CD8-positive, alpha-beta memory T cell (primary cell): ENCODE measurements around the gene CYP51A1. TPM values are rescaled to one million over a fixed set of nuclear protein-coding genes. Genes with fewer than 3 reads are reported as not detected.
"Not testable (repeated sequence)": the region's sequence is repeated elsewhere in the genome, so short reads cannot be mapped to it uniquely, and the experiment has no call there.

Experiments
- CTCF ChIA-PET: fragments of 350-600 bp; sonication (Branson Sonifier 250); formaldehyde crosslinking; loops from one replicate; lab custom pipeline; 2021; ENCODE audit warnings: antibody characterized with exemption; lab: Charles Lee
- POLR2A ChIA-PET: fragments of 350-600 bp; sonication (Branson Sonifier 250); formaldehyde crosslinking; loops from one replicate; lab custom pipeline; 2021; ENCODE audit warnings: antibody characterized with exemption; lab: Charles Lee
- DNase-seq, 5 donors: peaks; one replicate each; pipeline versions ENCODE4 v3.0.0 to v3.0.0-alpha.2; 2020 to 2022; ENCODE audit warnings: mixed read lengths in 1 of 5
- H3K27ac ChIP-seq: one replicate; pipeline ENCODE4 v1.7.0; 2013; ENCODE audit warnings: low read depth, mild to moderate bottlenecking, low read length, moderate library complexity
- H3K27me3 ChIP-seq: 2 replicates; pipeline ENCODE4 v1.7.0; 2013; ENCODE audit warnings: low read length, mild to moderate bottlenecking; ENCODE audit not compliant: insufficient read depth, poor library complexity, severe bottlenecking
- H3K36me3 ChIP-seq: 2 replicates; pipeline ENCODE4 v1.7.0; 2013; ENCODE audit warnings: mild to moderate bottlenecking, low read length, moderate library complexity; ENCODE audit not compliant: insufficient read depth
- H3K4me1 ChIP-seq: 2 replicates; pipeline ENCODE4 v1.7.0; 2013; ENCODE audit warnings: mild to moderate bottlenecking, low read length, moderate library complexity; ENCODE audit not compliant: insufficient read depth
- H3K4me3 ChIP-seq: 2 replicates; pipeline ENCODE4 v1.7.0; 2013; ENCODE audit warnings: mild to moderate bottlenecking, low read length
- H3K9me3 ChIP-seq: 2 replicates; pipeline ENCODE4 v1.7.0; 2013; ENCODE audit warnings: mild to moderate bottlenecking, low read length
- H3K27ac Mint-ChIP-seq, 8 donors: one replicate each; pipeline ENCODE4 v1.8.0; 2020 to 2021; ENCODE audit warnings: mixed read lengths in 8 of 8, mild to moderate bottlenecking in 6 of 8, inconsistent platforms in 3 of 8, moderate library complexity in 3 of 8
- H3K27me3 Mint-ChIP-seq, 2 donors: one replicate each; pipeline ENCODE4 v1.8.0; 2020 to 2021; ENCODE audit warnings: mixed read lengths in 2 of 2, mild to moderate bottlenecking in 1 of 2, moderate library complexity in 1 of 2
- H3K36me3 Mint-ChIP-seq, 3 donors: one replicate each; pipeline ENCODE4 v1.8.0; 2020 to 2021; ENCODE audit warnings: mixed read lengths in 3 of 3, inconsistent platforms in 1 of 3, mild to moderate bottlenecking in 1 of 3
- H3K4me1 Mint-ChIP-seq, 3 donors: one replicate each; pipeline ENCODE4 v1.8.0; 2020 to 2021; ENCODE audit warnings: mixed read lengths in 3 of 3, inconsistent platforms in 1 of 3, mild to moderate bottlenecking in 1 of 3
- H3K4me3 Mint-ChIP-seq, 7 donors: one replicate each; pipeline ENCODE4 v1.8.0; 2020 to 2021; ENCODE audit warnings: mixed read lengths in 7 of 7, mild to moderate bottlenecking in 6 of 7, moderate library complexity in 4 of 7, inconsistent platforms in 2 of 7
- H3K9me3 Mint-ChIP-seq, 5 donors: one replicate each; pipeline ENCODE4 v1.8.0; 2020 to 2022; ENCODE audit warnings: mixed read lengths in 5 of 5, mild to moderate bottlenecking in 3 of 5, moderate library complexity in 2 of 5, inconsistent platforms in 1 of 5
- polyA plus RNA-seq: library from polyadenylated mRNA; unstranded; fragments of 300-500 nt; fragmentation: Illumina TruSeq; gene quantifications from one replicate; pipeline ENCODE4 v1.2.3, GENCODE V29; 2021
- total RNA-seq, 2 experiments: library from RNA; stranded (reverse); gene quantifications; one replicate each; pipeline ENCODE4 v1.2.3, GENCODE V29; 2021

CYP51A1 gene
- total RNA-seq, result 10 to 100 TPM; 44.5 TPM
- 13.4 TPM for polyA plus RNA-seq

DNA sequence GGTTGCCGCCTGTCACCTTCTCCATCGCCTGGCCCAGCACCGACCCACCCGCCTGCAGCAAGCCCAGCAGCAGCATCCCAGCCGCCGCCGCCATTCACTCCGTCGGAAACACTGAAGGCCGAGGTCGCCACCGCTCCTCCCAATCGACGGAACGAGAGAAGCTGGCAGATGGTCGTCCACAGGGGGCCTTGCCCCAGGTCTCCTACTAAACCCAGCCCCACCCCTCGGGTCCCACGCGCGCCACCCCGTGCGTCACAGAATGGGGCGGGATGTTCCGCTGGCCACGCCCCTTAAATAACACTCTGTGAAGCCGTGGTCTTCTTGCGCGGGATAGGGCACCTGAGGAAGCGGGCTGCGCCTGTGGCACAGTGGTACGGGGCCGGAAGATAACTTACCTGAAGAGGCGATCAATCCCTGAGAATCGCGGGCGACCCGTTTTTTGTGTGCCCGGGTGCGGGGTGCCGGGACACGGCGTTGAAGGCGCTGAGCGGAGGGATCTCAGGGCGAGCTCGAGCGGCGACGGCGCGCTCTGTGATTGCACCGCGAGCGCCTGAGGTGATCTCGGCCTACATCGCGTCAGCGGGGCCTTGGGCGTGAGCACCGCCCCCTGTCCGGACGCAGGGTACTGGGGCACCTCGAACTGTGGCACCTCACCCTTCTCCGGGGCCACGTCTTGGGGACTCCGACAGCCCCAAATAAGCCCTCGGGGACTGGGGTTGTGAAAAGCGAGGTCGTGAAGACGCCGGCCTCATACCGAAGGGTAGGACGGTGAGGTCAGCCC is at the start of gene CYP51A1:
TSS of gene CYP51A1 (minus strand) at position 207 of the 781 bp plus-strand sequence. CDS start at position 94, 113 bp downstream.
- H3K4me1 ChIP-seq, result peaks cover 7% of the 10 kb centered on the region
- H3K9me3 Mint-ChIP-seq, result no peaks in the 10 kb centered on the region
- DNase-seq, result peak; percentile 89 to 97 (median 95)
- H3K4me1 Mint-ChIP-seq, result peaks cover 31 to 39% (median 37%) of the 10 kb centered on the region in 3 donors
- H3K27me3 Mint-ChIP-seq, result peaks cover 0 to 11% of the 10 kb centered on the region in 2 donors
- H3K27me3 ChIP-seq, result no peaks in the 10 kb centered on the region
- peaks cover 0 to 23% (median 10%) of the 10 kb centered on the region in 3 donors for H3K36me3 Mint-ChIP-seq
- ChIA-PET POLR2A (interaction anchor here (0.9 to 2.3 kb wide), 5 partner anchors 45 to 394 kb away, joined by 4 to 14 read pairs (median 6); partner anchors contain the start of genes AKAP9, ANKIB1, GATAD1 and KRIT1), CTCF (interaction anchor here (1.3 to 2.3 kb wide), 3 partner anchors 9 to 313 kb away, joined by 4 to 10 read pairs (median 4); partner anchors contain the start of genes GATAD1 and LRRD1)
- no peaks in the 10 kb centered on the region for H3K9me3 ChIP-seq
- peak within 1 kb of the TSS; percentile 94 to 100 (median 98) for H3K4me3 Mint-ChIP-seq
- no peaks in the 10 kb centered on the region for H3K36me3 ChIP-seq
- peak within 1 kb of the TSS; percentile 89 for H3K4me3 ChIP-seq
- peak within 1 kb of the TSS; percentile 95 for H3K27ac ChIP-seq
- peak within 1 kb of the TSS; percentile 96 to 100 (median 99) for H3K27ac Mint-ChIP-seq

GRCh38 chr7:92178928-92179924 is 44.9 kb upstream of the CYP51A1 start, which contains the start of gene LRRD1:
Gene LRRD1, minus strand, starts transcription at chr7:92179142. Its CDS starts 13,940 bp downstream, at chr7:92165202.
- H3K27ac Mint-ChIP-seq, result peak within 1 kb of the TSS in 4 of 8 donors; percentile 39 to 70 (median 56)
- peak; percentile 81 to 89 (median 87) for DNase-seq
- peaks cover 6% of the 10 kb centered on the region for H3K4me1 ChIP-seq
- H3K4me1 Mint-ChIP-seq, result peaks cover 6 to 13% (median 12%) of the 10 kb centered on the region in 3 donors
- no peaks in the 10 kb centered on the region for H3K36me3 ChIP-seq
- peaks cover 0 to 7% of the 10 kb centered on the region in 2 donors for H3K27me3 Mint-ChIP-seq
- no peak within 1 kb of the TSS for H3K27ac ChIP-seq
- CTCF ChIA-PET, result interaction anchor here (0.7 to 1.7 kb wide), 12 partner anchors 11 to 349 kb away, joined by 3 to 9 read pairs (median 4); partner anchors contain the start of genes ANKIB1, CYP51A1, GATAD1 and KRIT1
- POLR2A ChIA-PET, result interaction anchor here (1.5 kb wide), 1 partner anchor 45 kb away, joined by 4 read pairs; the partner anchor contains the start of gene CYP51A1
- H3K9me3 Mint-ChIP-seq, result peaks cover 0 to 4% (median 2%) of the 10 kb centered on the region in 5 donors
- peak within 1 kb of the TSS; percentile 44 to 92 (median 80) for H3K4me3 Mint-ChIP-seq
- H3K27me3 ChIP-seq, result no peaks in the 10 kb centered on the region
- H3K4me3 ChIP-seq, result peak within 1 kb of the TSS; percentile 53
- no peaks in the 10 kb centered on the region for H3K36me3 Mint-ChIP-seq
- no peaks in the 10 kb centered on the region for H3K9me3 ChIP-seq

- ChIA-PET CTCF (interaction anchor here (1.2 kb wide), 1 partner anchor 16 kb away, joined by 4 read pairs; no protein-coding TSS in a partner anchor), POLR2A (no interaction called here)
- peaks cover 0 to 3% (median 0%) of the 10 kb centered on the region in 5 donors for H3K9me3 Mint-ChIP-seq
- Histone ChIP-seq H3K27ac (no peak overlapping the region), H3K4me1 (peaks cover 6% of the 10 kb centered on the region), H3K9me3 (no peaks in the 10 kb centered on the region), H3K4me3 (no peak overlapping the region), H3K27me3 (no peaks in the 10 kb centered on the region), H3K36me3 (no peaks in the 10 kb centered on the region)
- H3K27ac Mint-ChIP-seq, result no peak overlapping the region
- H3K4me3 Mint-ChIP-seq, result no peak overlapping the region
- H3K4me1 Mint-ChIP-seq, result peaks cover 6 to 13% (median 12%) of the 10 kb centered on the region in 3 donors
- no peaks in the 10 kb centered on the region for H3K36me3 Mint-ChIP-seq
- H3K27me3 Mint-ChIP-seq, result peaks cover 0 to 11% of the 10 kb centered on the region in 2 donors
- DNase-seq, result no peak
These were observed 43.1 kb upstream of the CYP51A1 start for GRCh38 chr7:92177362-92177761.

- CTCF ChIA-PET, H3K4me3 Mint-ChIP-seq, H3K27ac Mint-ChIP-seq, H3K4me3 ChIP-seq, POLR2A ChIA-PET, H3K9me3 Mint-ChIP-seq, H3K27me3 ChIP-seq, H3K27ac ChIP-seq, DNase-seq, H3K36me3 Mint-ChIP-seq, H3K4me1 ChIP-seq, H3K4me1 Mint-ChIP-seq, H3K36me3 ChIP-seq, H3K9me3 ChIP-seq: not testable (repeated sequence)
- peaks cover 4 to 17% of the 10 kb centered on the region in 2 donors for H3K27me3 Mint-ChIP-seq
These were observed 35.3 kb upstream of the CYP51A1 start for GRCh38 chr7:92169529-92169928.

- H3K36me3 ChIP-seq, result no peaks in the 10 kb centered on the region
- no peaks in the 10 kb centered on the region for H3K27me3 ChIP-seq
- no peak overlapping the region for H3K27ac ChIP-seq
- no peaks in the 10 kb centered on the region for H3K36me3 Mint-ChIP-seq
- H3K9me3 ChIP-seq, result no peaks in the 10 kb centered on the region
- H3K4me3 ChIP-seq, result no peak overlapping the region
- ChIA-PET CTCF (no interaction called here), POLR2A (no interaction called here)
- no peak overlapping the region for H3K4me3 Mint-ChIP-seq
- DNase-seq, result no peak
- H3K4me1 ChIP-seq, result no peaks in the 10 kb centered on the region
- H3K27me3 Mint-ChIP-seq, result peaks cover 10 to 15% of the 10 kb centered on the region in 2 donors
- H3K9me3 Mint-ChIP-seq, result no peaks in the 10 kb centered on the region
- no peak overlapping the region for H3K27ac Mint-ChIP-seq
- peaks cover 0 to 2% (median 0%) of the 10 kb centered on the region in 3 donors for H3K4me1 Mint-ChIP-seq
These were observed 27.0 kb upstream of the CYP51A1 start for GRCh38 chr7:92161271-92161670.

- H3K9me3 ChIP-seq, result no peaks in the 10 kb centered on the region
- H3K4me1 ChIP-seq, result no peaks in the 10 kb centered on the region
- H3K36me3 Mint-ChIP-seq, result no peaks in the 10 kb centered on the region
- H3K4me3 ChIP-seq, result no peak overlapping the region
- ChIA-PET POLR2A (no interaction called here), CTCF (no interaction called here)
- no peaks in the 10 kb centered on the region for H3K9me3 Mint-ChIP-seq
- H3K4me3 Mint-ChIP-seq, result no peak overlapping the region
- H3K27me3 ChIP-seq, result no peaks in the 10 kb centered on the region
- H3K27me3 Mint-ChIP-seq, result peaks cover 10 to 20% of the 10 kb centered on the region in 2 donors
- peaks cover 0 to 2% (median 0%) of the 10 kb centered on the region in 3 donors for H3K4me1 Mint-ChIP-seq
- DNase-seq, result no peak
- no peak overlapping the region for H3K27ac ChIP-seq
- no peaks in the 10 kb centered on the region for H3K36me3 ChIP-seq
- H3K27ac Mint-ChIP-seq, result no peak overlapping the region
These were observed 24.6 kb upstream of the CYP51A1 start for GRCh38 chr7:92158660-92159575.

- H3K4me1 Mint-ChIP-seq, result peaks cover 0 to 2% (median 0%) of the 10 kb centered on the region in 3 donors
- peaks cover 7 to 14% of the 10 kb centered on the region in 2 donors for H3K27me3 Mint-ChIP-seq
- no peaks in the 10 kb centered on the region for H3K9me3 ChIP-seq
- ChIA-PET CTCF (no interaction called here), POLR2A (interaction anchor here (0.7 kb wide), 1 partner anchor 1856 kb away, joined by 3 read pairs; no protein-coding TSS in a partner anchor)
- no peak for DNase-seq
- H3K27ac ChIP-seq, result no peak overlapping the region
- no peak overlapping the region for H3K27ac Mint-ChIP-seq
- no peaks in the 10 kb centered on the region for H3K27me3 ChIP-seq
- H3K36me3 Mint-ChIP-seq, result no peaks in the 10 kb centered on the region
- H3K4me3 ChIP-seq, result no peak overlapping the region
- no peaks in the 10 kb centered on the region for H3K9me3 Mint-ChIP-seq
- H3K4me1 ChIP-seq, result no peaks in the 10 kb centered on the region
- no peak overlapping the region for H3K4me3 Mint-ChIP-seq
- no peaks in the 10 kb centered on the region for H3K36me3 ChIP-seq
These were observed 22.7 kb upstream of the CYP51A1 start for GRCh38 chr7:92156990-92157389.
